Smooth muscle cell (in vitro differentiated cells): ENCODE data around the gene ACVR2A. TPM values are rescaled to one million over a fixed set of nuclear protein-coding genes. Genes with fewer than 3 reads are reported as not detected.

Experiments used
- DNase-seq: peaks from one replicate; lab custom pipeline; 2025; ENCODE audit not compliant: unreplicated experiment; lab: John Stamatoyannopoulos, UW
- H2AFZ ChIP-seq: fragments of 200-600 bp; sonication (generic); 2 replicates; pipeline ENCODE4 v1.6.0; 2016; ENCODE audit warnings: antibody characterized with exemption, low read depth, mild to moderate bottlenecking
- H3F3A ChIP-seq: fragments of 200-600 bp; sonication (generic); 2 replicates; pipeline ENCODE4 v1.6.0; 2017; ENCODE audit warnings: antibody characterized with exemption, low read depth
- H3K27ac ChIP-seq: fragments of 200-600 bp; sonication (generic); 2 replicates; pipeline ENCODE4 v1.5.1; 2016; ENCODE audit warnings: low read depth, mild to moderate bottlenecking
- H3K27me3 ChIP-seq: fragments of 200-600 bp; sonication (generic); 2 replicates; pipeline ENCODE4 v1.6.1; 2016; ENCODE audit warnings: low read depth, mild to moderate bottlenecking
- H3K36me3 ChIP-seq: fragments of 200-600 bp; sonication (generic); 2 replicates; pipeline ENCODE4 v1.5.1; 2016; ENCODE audit warnings: low read depth
- H3K4me1 ChIP-seq: fragments of 200-600 bp; sonication (generic); 2 replicates; pipeline ENCODE4 v1.5.1; 2016; ENCODE audit warnings: low read depth
- H3K4me2 ChIP-seq: fragments of 200-600 bp; sonication (generic); 2 replicates; pipeline ENCODE4 v1.6.0; 2016; ENCODE audit warnings: mild to moderate bottlenecking
- H3K4me3 ChIP-seq: fragments of 200-600 bp; sonication (generic); 2 replicates; pipeline ENCODE4 v1.5.1; 2016; ENCODE audit warnings: mild to moderate bottlenecking
- H3K79me2 ChIP-seq: fragments of 200-600 bp; sonication (generic); 2 replicates; pipeline ENCODE4 v1.6.0; 2016; ENCODE audit warnings: low read depth, mild to moderate bottlenecking
- H3K9ac ChIP-seq: fragments of 200-600 bp; sonication (generic); 2 replicates; pipeline ENCODE4 v1.6.0; 2016; ENCODE audit warnings: low read depth
- H3K9me3 ChIP-seq: fragments of 200-600 bp; sonication (generic); replicated peaks from 2 replicates; pipeline ENCODE4 v1.5.1; 2016; ENCODE audit warnings: low read depth
- H4K20me1 ChIP-seq: fragments of 200-600 bp; sonication (generic); 2 replicates; pipeline ENCODE4 v1.6.0; 2016; ENCODE audit warnings: low read depth
- CTCF ChIP-seq: fragments of 200-600 bp; sonication (generic); IDR thresholded peaks from 2 replicates; pipeline ENCODE4 v1.5.1; 2017; ENCODE audit warnings: borderline replicate concordance, mild to moderate bottlenecking, antibody characterized with exemption; ENCODE audit not compliant: insufficient read depth, poor library complexity, severe bottlenecking
- WGBS: methylation state at CpG from one replicate; pipeline ENCODE4 v1.1.7; 2016; ENCODE audit warnings: low lambda C conversion rate; 5-methylcytosine and 5-hydroxymethylcytosine counted together
- polyA plus RNA-seq: library from polyadenylated mRNA; unstranded; fragments of >200 nt; fragmentation: Nextera tagmentation; extraction: Ambion mirVana; gene quantifications from 2 replicates; pipeline ENCODE4 v1.2.1, GENCODE V29; 2016
- total RNA-seq: library from RNA; depleted of rRNA; stranded (reverse); fragments of >200 nt; gene quantifications from 2 replicates; pipeline ENCODE4 v1.2.3, GENCODE V29; 2014

Gene ACVR2A
- total RNA-seq (39.7 and 40.0 TPM in 2 replicates), polyA plus RNA-seq (12.4 and 15.2 TPM in 2 replicates)

GRCh38 chr2:147844697-147845410 is at the start of gene ACVR2A:
Gene ACVR2A, plus strand, starts transcription at chr2:147845029. Its CDS starts 124 bp downstream, at chr2:147845153.
- H3K27me3 ChIP-seq, result peaks cover 4% of the 10 kb centered on the region
- peaks cover 27% of the 10 kb centered on the region for H3K4me1 ChIP-seq
- no peaks in the 10 kb centered on the region for H3K36me3 ChIP-seq
- no peaks in the 10 kb centered on the region for H3F3A ChIP-seq
- H3K9me3 ChIP-seq, result no peaks in the 10 kb centered on the region
- H3K4me3 ChIP-seq, result peak within 1 kb of the TSS; percentile 94
- H3K4me2 ChIP-seq, result peak within 1 kb of the TSS; percentile 94
- no peak for DNase-seq
- under 1% methylated on average over 44 of the region's 51 CpGs for WGBS
- H3K79me2 ChIP-seq, result peaks cover 50% of the 10 kb centered on the region
- TF ChIP-seq CTCF, result no peak
- peaks cover 46% of the 10 kb centered on the region for H4K20me1 ChIP-seq
- H3K27ac ChIP-seq, result peak within 1 kb of the TSS; percentile 88
- H2AFZ ChIP-seq, result peak within 1 kb of the TSS; percentile 94
- H3K9ac ChIP-seq, result peak within 1 kb of the TSS; percentile 94

GRCh38 chr2:147800316-147800715 is 44.5 kb upstream of the ACVR2A start:
- no peaks in the 10 kb centered on the region for H3K9me3 ChIP-seq
- no peak overlapping the region for H3K9ac ChIP-seq
- no peak overlapping the region for H3K27ac ChIP-seq
- DNase-seq, result no peak
- no peaks in the 10 kb centered on the region for H4K20me1 ChIP-seq
- no peak overlapping the region for H3K4me3 ChIP-seq
- no peaks in the 10 kb centered on the region for H3K79me2 ChIP-seq
- no peaks in the 10 kb centered on the region for H3F3A ChIP-seq
- H3K27me3 ChIP-seq, result no peaks in the 10 kb centered on the region
- 82% methylated on average over 2 of the region's 2 CpGs for WGBS
- TF ChIP-seq CTCF, result no peak
- no peak overlapping the region for H3K4me2 ChIP-seq
- no peaks in the 10 kb centered on the region for H3K36me3 ChIP-seq
- H3K4me1 ChIP-seq, result no peaks in the 10 kb centered on the region
- H2AFZ ChIP-seq, result no peak overlapping the region

- H3K36me3 ChIP-seq, result no peaks in the 10 kb centered on the region
- no peaks in the 10 kb centered on the region for H3K4me1 ChIP-seq
- no peak overlapping the region for H2AFZ ChIP-seq
- no peak overlapping the region for H3K9ac ChIP-seq
- no peaks in the 10 kb centered on the region for H3K9me3 ChIP-seq
- no peak for DNase-seq
- H3F3A ChIP-seq, result no peaks in the 10 kb centered on the region
- H3K27ac ChIP-seq, result peak overlapping the region; percentile 6
- H4K20me1 ChIP-seq, result no peaks in the 10 kb centered on the region
- H3K27me3 ChIP-seq, result no peaks in the 10 kb centered on the region
- TF ChIP-seq CTCF, result no peak
- H3K4me2 ChIP-seq, result no peak overlapping the region
- H3K4me3 ChIP-seq, result no peak overlapping the region
- H3K79me2 ChIP-seq, result no peaks in the 10 kb centered on the region
- WGBS, result 42% methylated on average over 1 of the region's 1 CpG
Observed at GRCh38 chr2:147806846-147807245, 38.0 kb upstream of the ACVR2A start.

GRCh38 chr2:147808520-147808919 is 36.3 kb upstream of the ACVR2A start:
- Histone ChIP-seq H3K4me1 (no peaks in the 10 kb centered on the region), H3K79me2 (no peaks in the 10 kb centered on the region), H3K36me3 (no peaks in the 10 kb centered on the region), H3K4me3 (no peak overlapping the region), H3K27ac (no peak overlapping the region), H4K20me1 (no peaks in the 10 kb centered on the region), H3K4me2 (no peak overlapping the region), H3K27me3 (no peaks in the 10 kb centered on the region), H3K9ac (no peak overlapping the region), H2AFZ (no peak overlapping the region), H3F3A (no peaks in the 10 kb centered on the region), H3K9me3 (no peaks in the 10 kb centered on the region)
- 55% methylated on average over 4 of the region's 4 CpGs for WGBS
- no peak for TF ChIP-seq CTCF
- DNase-seq, result no peak
